Coronary artery (tissue), 2 donors: ENCODE results near the gene SLC10A6.

Experiments used
- DNase-seq: peaks from one replicate; pipeline ENCODE4 v3.0.0-alpha.2; 2017; ENCODE audit warnings: low spot score
- H3K27ac ChIP-seq, 2 donors: fragments of 200-600 bp; sonication (generic); one replicate each; pipeline ENCODE4 v1.5.1; 2016 to 2019
- H3K4me3 ChIP-seq: fragments of 200-600 bp; sonication (generic); 2 replicates; pipeline ENCODE4 v1.5.1; 2016; ENCODE audit warnings: mild to moderate bottlenecking, moderate library complexity
- CTCF ChIP-seq: fragments of 200-600 bp; sonication (generic); IDR thresholded peaks from one replicate; pipeline ENCODE4 v1.5.1; 2019; ENCODE audit warnings: antibody characterized with exemption

The SLC10A6 gene

GRCh38 chr4:86834901-86835300 is 14.3 kb downstream of the SLC10A6 start:
- TF ChIP-seq CTCF: no peak
- no peak for DNase-seq
- Histone ChIP-seq H3K27ac (no peak overlapping the region), H3K4me3 (no peak overlapping the region)

- no peak overlapping the region for H3K27ac ChIP-seq
- no peak for TF ChIP-seq CTCF
- no peak for DNase-seq
Observed at GRCh38 chr4:86833615-86834014, 15.6 kb downstream of the SLC10A6 start.

GRCh38 chr4:86831262-86832130 is 17.7 kb downstream of the SLC10A6 start:
- Histone ChIP-seq H3K4me3 (no peak overlapping the region), H3K27ac (no peak overlapping the region)
- TF ChIP-seq CTCF: no peak
- no peak for DNase-seq

More at GRCh38 chr4:86833615-86834014, 15.6 kb downstream of the SLC10A6 start:
- no peak overlapping the region for H3K4me3 ChIP-seq

GRCh38 chr4:86825511-86825910 is 23.7 kb downstream of the SLC10A6 start:
- no peak overlapping the region for H3K27ac ChIP-seq
- H3K4me3 ChIP-seq: no peak overlapping the region
- DNase-seq: no peak
- TF ChIP-seq CTCF: no peak

GRCh38 chr4:86822136-86822535 is 27.0 kb downstream of the SLC10A6 start:
- TF ChIP-seq CTCF: no peak
- Histone ChIP-seq H3K27ac (no peak overlapping the region), H3K4me3 (no peak overlapping the region)
- no peak for DNase-seq

- H3K4me3 ChIP-seq: no peak overlapping the region
- H3K27ac ChIP-seq: no peak overlapping the region
- no peak for DNase-seq
- no peak for TF ChIP-seq CTCF
Observed at GRCh38 chr4:86821151-86821550, 28.0 kb downstream of the SLC10A6 start.

- no peak for DNase-seq
- Histone ChIP-seq H3K27ac (no peak overlapping the region), H3K4me3 (no peak overlapping the region)
- no peak for TF ChIP-seq CTCF
Observed at GRCh38 chr4:86819561-86819960, 29.6 kb downstream of the SLC10A6 start.
